Measurements from ENCODE around the gene CYBC1. TPM values are rescaled to one million over a fixed set of nuclear protein-coding genes. Genes with fewer than 3 reads are reported as not detected.

The CYBC1 gene
- total and polyA plus RNA-seq, 8 donors, result 47.0 to 116 (median 53.3) TPM

- H3K36me3 ChIP-seq, result peaks cover 0 to 33% of the 10 kb centered on the region in 2 donors
- no peak for TF ChIP-seq CTCF (IDR thresholded peaks at IDR 0.05)
- no peak overlapping the region for H3K27ac ChIP-seq
- DNase-seq (no peak), ATAC-seq (no peak)
- H3K9me3 ChIP-seq, result no peaks in the 10 kb centered on the region
- H3K4me1 ChIP-seq, result peaks cover 2 to 12% of the 10 kb centered on the region in 2 donors
- intact Hi-C loops (cut with DNase I), result no loop called here
- H3K4me3 ChIP-seq, result no peak overlapping the region
- H3K27me3 ChIP-seq, result no peaks in the 10 kb centered on the region
Measured at GRCh38 chr17:82491533-82491932, 41.0 kb upstream of the CYBC1 start.

- Histone ChIP-seq H3K9me3 (no peaks in the 10 kb centered on the region), H3K27me3 (no peaks in the 10 kb centered on the region), H3K27ac (no peak overlapping the region), H3K4me3 (no peak overlapping the region), H3K4me1 (peaks cover 0 to 9% of the 10 kb centered on the region in 2 donors), H3K36me3 (peaks cover 0 to 37% of the 10 kb centered on the region in 2 donors)
- ATAC-seq (no peak), DNase-seq (no peak)
- intact Hi-C loops (cut with DNase I), result no loop called here
- no peak for TF ChIP-seq CTCF (IDR thresholded peaks at IDR 0.05)
Measured at GRCh38 chr17:82491196-82491530, 40.6 kb upstream of the CYBC1 start.

GRCh38 chr17:82490512-82491195 is 40.1 kb upstream of the CYBC1 start:
- H3K4me3 ChIP-seq, result no peak overlapping the region
- no peaks in the 10 kb centered on the region for H3K9me3 ChIP-seq
- peaks cover 0 to 3% of the 10 kb centered on the region in 2 donors for H3K4me1 ChIP-seq
- ATAC-seq (no peak), DNase-seq (no peak)
- intact Hi-C loops (cut with DNase I), result no loop called here
- H3K36me3 ChIP-seq, result peaks cover 0 to 42% of the 10 kb centered on the region in 2 donors
- no peak overlapping the region for H3K27ac ChIP-seq
- H3K27me3 ChIP-seq, result no peaks in the 10 kb centered on the region
- no peak for TF ChIP-seq CTCF (IDR thresholded peaks at IDR 0.05)

GRCh38 chr17:82489851-82490511 is 39.4 kb upstream of the CYBC1 start:
- no peaks in the 10 kb centered on the region for H3K27me3 ChIP-seq
- H3K27ac ChIP-seq, result no peak overlapping the region
- no peak overlapping the region for H3K4me3 ChIP-seq
- H3K4me1 ChIP-seq, result no peaks in the 10 kb centered on the region
- peaks cover 0 to 48% of the 10 kb centered on the region in 2 donors for H3K36me3 ChIP-seq
- no peak for DNase-seq
- ATAC-seq, result no peak
- H3K9me3 ChIP-seq, result no peaks in the 10 kb centered on the region
- intact Hi-C loops (cut with DNase I), result no loop called here
- TF ChIP-seq CTCF (IDR thresholded peaks at IDR 0.05), result no peak

GRCh38 chr17:82489117-82489516 is 38.6 kb upstream of the CYBC1 start:
- Histone ChIP-seq H3K27ac (no peak overlapping the region), H3K36me3 (peaks cover 0 to 57% of the 10 kb centered on the region in 2 donors), H3K9me3 (no peaks in the 10 kb centered on the region), H3K4me3 (no peak overlapping the region), H3K4me1 (no peaks in the 10 kb centered on the region), H3K27me3 (no peaks in the 10 kb centered on the region)
- TF ChIP-seq CTCF (IDR thresholded peaks at IDR 0.05), result no peak
- peak; percentile 33 for ATAC-seq
- no peak for DNase-seq
- intact Hi-C loops (cut with DNase I), result no loop called here
